DMS79 (cell line): ENCODE results near the gene FAM210A.
A peak's percentile ranks its signal among the peaks of the same experiment; 100 is the strongest.

Experiments used
- DNase-seq: peaks from one replicate; lab custom pipeline; 2025; lab: John Stamatoyannopoulos, UW

FAM210A gene

GRCh38 chr18:13645093-13645492 is 81.3 kb downstream of the FAM210A start:
- no peak for DNase-seq

- DNase-seq = no peak
Measured at GRCh38 chr18:13643261-13643751, 83.1 kb downstream of the FAM210A start.

- no peak for DNase-seq
Measured at GRCh38 chr18:13642440-13642827, 83.9 kb downstream of the FAM210A start.

- DNase-seq = no peak
Measured at GRCh38 chr18:13641551-13642439, 84.6 kb downstream of the FAM210A start.

- no peak for DNase-seq
Measured at GRCh38 chr18:13640266-13640860, 86.0 kb downstream of the FAM210A start.

- DNase-seq = no peak
Measured at GRCh38 chr18:13638719-13639595, 87.4 kb downstream of the FAM210A start.

GRCh38 chr18:13635046-13635445 is 91.3 kb downstream of the FAM210A start:
- no peak for DNase-seq

GRCh38 chr18:13633700-13634099 is 92.7 kb downstream of the FAM210A start:
- no peak for DNase-seq

- no peak for DNase-seq
Measured at GRCh38 chr18:13630716-13631268, 95.6 kb downstream of the FAM210A start.

GRCh38 chr18:13629841-13630715 is 96.3 kb downstream of the FAM210A start:
- peak; percentile 28 for DNase-seq

GRCh38 chr18:13628211-13628610 is 98.1 kb downstream of the FAM210A start:
- DNase-seq = no peak

GRCh38 chr18:13627639-13628038 is 98.7 kb downstream of the FAM210A start:
- DNase-seq = no peak

- DNase-seq = no peak
Measured at GRCh38 chr18:13626544-13626908, 99.8 kb downstream of the FAM210A start.

GRCh38 chr18:13625843-13626543 is 100.4 kb downstream of the FAM210A start:
- no peak for DNase-seq

- DNase-seq = no peak
Measured at GRCh38 chr18:13625355-13625754, 101.0 kb downstream of the FAM210A start.

- DNase-seq = no peak
Measured at GRCh38 chr18:13624563-13625237, 101.7 kb downstream of the FAM210A start.

- DNase-seq = no peak
Measured at GRCh38 chr18:13623871-13624270, 102.5 kb downstream of the FAM210A start.

- DNase-seq = no peak
Measured at GRCh38 chr18:13623348-13623747, 103.0 kb downstream of the FAM210A start.

- DNase-seq = no peak
Measured at GRCh38 chr18:13622751-13623150, 103.6 kb downstream of the FAM210A start.
